Testis (tissue), 3 donors: Measurements from ENCODE around the gene RNF126. TPM values are rescaled to one million over a fixed set of nuclear protein-coding genes. Genes with fewer than 3 reads are reported as not detected.

Experiments used
- DNase-seq: peaks from one replicate; pipeline ENCODE4 v3.0.0-alpha.2; 2019
- H3K27ac ChIP-seq, 2 donors: fragments of 200-600 bp; sonication (generic); one replicate each; pipeline ENCODE4 v1.5.1; 2019
- H3K27me3 ChIP-seq: fragments of 200-600 bp; sonication (generic); one replicate; pipeline ENCODE4 v1.5.1; 2019
- H3K36me3 ChIP-seq: fragments of 200-600 bp; sonication (generic); one replicate; pipeline ENCODE4 v1.5.1; 2017; ENCODE audit warnings: low read depth; ENCODE audit errors: missing control alignments
- H3K4me1 ChIP-seq: fragments of 200-600 bp; sonication (generic); one replicate; pipeline ENCODE4 v1.5.1; 2019
- H3K4me3 ChIP-seq, 2 donors: fragments of 200-600 bp; sonication (generic); one replicate each; pipeline ENCODE4 v1.5.1; 2017 to 2019
- H3K9me3 ChIP-seq: fragments of 200-600 bp; sonication (generic); one replicate; pipeline ENCODE4 v1.5.1; 2017
- POLR2A ChIP-seq: fragments of 450-650 bp; IDR thresholded peaks from one replicate; pipeline ENCODE4 v1.6.1; 2017; ENCODE audit warnings: antibody characterized with exemption, mild to moderate bottlenecking, moderate library complexity
- WGBS, 2 donors: methylation state at CpG; one replicate each; pipeline ENCODE4 v1.1.5; 2018; 5-methylcytosine and 5-hydroxymethylcytosine counted together
- intact Hi-C: fragments of 100-400 bp; cut with DNase I; formaldehyde crosslinking; loops from one replicate; pipeline ENCODE4 v1.15.1; 2023; ENCODE audit warnings: low total_unique reads
- polyA plus RNA-seq: library from polyadenylated mRNA; stranded (reverse); fragments of 350-450 nt; fragmentation: Illumina TruSeq; extraction: RNeasy Lipid Tissue Mini Kit (QIAGEN cat#74804); gene quantifications from one replicate; pipeline ENCODE4 v1.2.3, GENCODE V29; 2014; ENCODE audit warnings: low read depth, low replicate concordance; ENCODE audit not compliant: insufficient read depth
- total RNA-seq, 2 donors: library from RNA; depleted of rRNA; stranded (reverse); fragments of >200 nt; gene quantifications; one replicate each; pipeline ENCODE4 v1.2.3, GENCODE V29; 2016
- TF ChIP-seq, protein P1 (sequence below), 3 experiments: fragments of 450-650 bp in 2 of 3; fragments of 200-600 bp in 1 of 3; sonication (generic) in 1 of 3; IDR thresholded peaks; one replicate each; pipeline ENCODE4 v1.5.1; 2016 to 2019; ENCODE audit warnings: antibody characterized with exemption in 3 of 3, mild to moderate bottlenecking in 2 of 3, moderate library complexity in 1 of 3

Gene RNF126
- total and polyA plus RNA-seq, 3 donors from 2014 or later, result 107 to 158 (median 148) TPM

DNA sequence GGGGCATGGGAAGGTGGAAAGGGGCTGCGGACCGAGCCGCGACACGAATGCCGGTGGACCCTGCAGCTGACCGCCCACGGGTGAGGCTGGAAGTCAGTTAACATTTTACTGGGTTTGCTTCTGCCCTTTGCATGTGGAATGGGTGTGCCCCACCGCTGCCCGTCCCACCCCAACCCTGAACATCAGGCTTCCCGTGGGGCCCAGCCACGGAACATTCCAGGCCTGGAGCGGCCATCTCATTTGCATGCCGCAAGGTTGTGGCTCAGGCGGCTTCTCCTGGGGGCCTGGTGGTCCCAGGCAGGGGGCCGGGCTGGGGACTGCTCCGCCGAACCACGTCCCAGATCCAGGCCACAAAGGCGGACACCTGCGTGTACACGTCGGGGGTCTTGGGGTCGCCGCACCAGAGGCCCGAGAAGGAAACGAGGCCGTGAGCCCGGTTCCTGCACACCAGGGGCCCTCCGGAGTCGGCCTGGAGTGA is 22.5 kb upstream of the RNF126 start:
- intact Hi-C loops, result no loop called here
- H3K4me3 ChIP-seq, result no peak overlapping the region
- 78 to 83% methylated on average over 13 to 31 of the region's 31 CpGs for WGBS, 2 donors

DNA sequence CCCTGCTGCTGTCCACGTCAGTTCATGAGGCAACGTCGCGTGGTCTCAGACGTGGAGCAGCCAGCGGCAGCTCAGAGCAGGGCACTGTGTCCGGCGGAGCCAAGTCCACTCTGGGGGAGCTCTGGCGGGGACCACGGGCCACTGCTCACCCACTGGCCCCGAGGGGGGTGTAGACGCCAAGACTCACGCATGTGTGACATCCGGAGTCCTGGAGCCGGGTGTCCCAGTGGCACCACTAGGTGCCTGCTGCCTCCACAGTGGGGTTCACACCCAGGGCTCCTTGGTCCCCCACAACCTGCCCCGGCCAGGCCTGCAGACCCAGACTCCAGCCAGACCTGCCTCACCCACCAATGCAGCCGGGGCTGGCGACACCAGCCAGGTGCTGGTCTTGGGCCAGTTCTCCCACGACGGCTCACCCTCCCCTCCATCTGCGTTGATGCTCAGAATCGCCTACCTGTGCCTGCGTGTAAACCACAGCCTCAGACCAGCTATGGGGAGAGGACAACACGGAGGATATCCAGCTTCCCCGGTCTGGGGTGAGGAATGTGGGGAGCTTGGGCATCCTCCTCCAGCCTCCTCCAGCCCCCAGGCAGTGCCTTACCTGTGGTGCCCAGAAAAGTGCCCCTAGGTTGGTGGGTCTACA is 19.8 kb upstream of the RNF126 start:
- no peak overlapping the region for H3K27ac ChIP-seq

More for the DNA sequence above, 22.5 kb upstream of the RNF126 start:
- Histone ChIP-seq H3K36me3 (no peaks in the 10 kb centered on the region), H3K27me3 (no peaks in the 10 kb centered on the region), H3K9me3 (no peaks in the 10 kb centered on the region), H3K27ac (no peak overlapping the region), H3K4me1 (no peaks in the 10 kb centered on the region)
- TF ChIP-seq, protein P1, sequence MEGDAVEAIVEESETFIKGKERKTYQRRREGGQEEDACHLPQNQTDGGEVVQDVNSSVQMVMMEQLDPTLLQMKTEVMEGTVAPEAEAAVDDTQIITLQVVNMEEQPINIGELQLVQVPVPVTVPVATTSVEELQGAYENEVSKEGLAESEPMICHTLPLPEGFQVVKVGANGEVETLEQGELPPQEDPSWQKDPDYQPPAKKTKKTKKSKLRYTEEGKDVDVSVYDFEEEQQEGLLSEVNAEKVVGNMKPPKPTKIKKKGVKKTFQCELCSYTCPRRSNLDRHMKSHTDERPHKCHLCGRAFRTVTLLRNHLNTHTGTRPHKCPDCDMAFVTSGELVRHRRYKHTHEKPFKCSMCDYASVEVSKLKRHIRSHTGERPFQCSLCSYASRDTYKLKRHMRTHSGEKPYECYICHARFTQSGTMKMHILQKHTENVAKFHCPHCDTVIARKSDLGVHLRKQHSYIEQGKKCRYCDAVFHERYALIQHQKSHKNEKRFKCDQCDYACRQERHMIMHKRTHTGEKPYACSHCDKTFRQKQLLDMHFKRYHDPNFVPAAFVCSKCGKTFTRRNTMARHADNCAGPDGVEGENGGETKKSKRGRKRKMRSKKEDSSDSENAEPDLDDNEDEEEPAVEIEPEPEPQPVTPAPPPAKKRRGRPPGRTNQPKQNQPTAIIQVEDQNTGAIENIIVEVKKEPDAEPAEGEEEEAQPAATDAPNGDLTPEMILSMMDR (IDR thresholded peaks at IDR 0.05), result no peak
- no peak for TF ChIP-seq POLR2A
- DNase-seq, result no peak

GRCh38 chr19:681029-682019 is 18.3 kb upstream of the RNF126 start:
- Histone ChIP-seq H3K27ac (peak overlapping the region; percentile 88 to 94), H3K36me3 (no peaks in the 10 kb centered on the region), H3K27me3 (no peaks in the 10 kb centered on the region), H3K4me3 (peak overlapping the region; percentile 61 to 76), H3K9me3 (no peaks in the 10 kb centered on the region), H3K4me1 (peaks cover 20% of the 10 kb centered on the region)
- 54 to 65% methylated on average over 7 to 53 of the region's 54 CpGs for WGBS, 2 donors
- peak; percentile 93 for DNase-seq
- intact Hi-C loops, result no loop called here
- TF ChIP-seq, protein P1 (IDR thresholded peaks at IDR 0.05), result no peak
- no peak for TF ChIP-seq POLR2A

More for the DNA sequence above, 19.8 kb upstream of the RNF126 start:
- TF ChIP-seq, protein P1 (IDR thresholded peaks at IDR 0.05), result no peak
- no peak for TF ChIP-seq POLR2A
- Histone ChIP-seq H3K4me3 (no peak overlapping the region), H3K36me3 (no peaks in the 10 kb centered on the region), H3K9me3 (no peaks in the 10 kb centered on the region), H3K27me3 (no peaks in the 10 kb centered on the region), H3K4me1 (peaks cover 9% of the 10 kb centered on the region)
- DNase-seq, result no peak
- 64 to 75% methylated on average over 7 to 20 of the region's 25 CpGs for WGBS, 2 donors
- intact Hi-C loops, result no loop called here

- Histone ChIP-seq H3K27me3 (no peaks in the 10 kb centered on the region), H3K4me1 (peaks cover 25% of the 10 kb centered on the region), H3K9me3 (no peaks in the 10 kb centered on the region), H3K36me3 (no peaks in the 10 kb centered on the region), H3K27ac (peak overlapping the region; percentile 88 to 94), H3K4me3 (peak overlapping the region; percentile 61 to 76)
- WGBS, 2 donors, result 1 to 5% methylated on average over 22 to 56 of the region's 70 CpGs
- TF ChIP-seq POLR2A, result peak; percentile 68
- TF ChIP-seq, protein P1 (IDR thresholded peaks at IDR 0.05), result peak; percentile 40 to 54 (median 44)
- DNase-seq, result peak; percentile 100
- intact Hi-C loops, result no loop called here
Observed at GRCh38 chr19:680287-681028, 17.4 kb upstream of the RNF126 start.
